ENCODE measurements around the gene EEF1G.
"Not testable (repeated sequence)": the region's sequence is repeated elsewhere in the genome, so short reads cannot be mapped to it uniquely, and the experiment has no call there.

EEF1G gene, protein sequence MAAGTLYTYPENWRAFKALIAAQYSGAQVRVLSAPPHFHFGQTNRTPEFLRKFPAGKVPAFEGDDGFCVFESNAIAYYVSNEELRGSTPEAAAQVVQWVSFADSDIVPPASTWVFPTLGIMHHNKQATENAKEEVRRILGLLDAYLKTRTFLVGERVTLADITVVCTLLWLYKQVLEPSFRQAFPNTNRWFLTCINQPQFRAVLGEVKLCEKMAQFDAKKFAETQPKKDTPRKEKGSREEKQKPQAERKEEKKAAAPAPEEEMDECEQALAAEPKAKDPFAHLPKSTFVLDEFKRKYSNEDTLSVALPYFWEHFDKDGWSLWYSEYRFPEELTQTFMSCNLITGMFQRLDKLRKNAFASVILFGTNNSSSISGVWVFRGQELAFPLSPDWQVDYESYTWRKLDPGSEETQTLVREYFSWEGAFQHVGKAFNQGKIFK

DNA sequence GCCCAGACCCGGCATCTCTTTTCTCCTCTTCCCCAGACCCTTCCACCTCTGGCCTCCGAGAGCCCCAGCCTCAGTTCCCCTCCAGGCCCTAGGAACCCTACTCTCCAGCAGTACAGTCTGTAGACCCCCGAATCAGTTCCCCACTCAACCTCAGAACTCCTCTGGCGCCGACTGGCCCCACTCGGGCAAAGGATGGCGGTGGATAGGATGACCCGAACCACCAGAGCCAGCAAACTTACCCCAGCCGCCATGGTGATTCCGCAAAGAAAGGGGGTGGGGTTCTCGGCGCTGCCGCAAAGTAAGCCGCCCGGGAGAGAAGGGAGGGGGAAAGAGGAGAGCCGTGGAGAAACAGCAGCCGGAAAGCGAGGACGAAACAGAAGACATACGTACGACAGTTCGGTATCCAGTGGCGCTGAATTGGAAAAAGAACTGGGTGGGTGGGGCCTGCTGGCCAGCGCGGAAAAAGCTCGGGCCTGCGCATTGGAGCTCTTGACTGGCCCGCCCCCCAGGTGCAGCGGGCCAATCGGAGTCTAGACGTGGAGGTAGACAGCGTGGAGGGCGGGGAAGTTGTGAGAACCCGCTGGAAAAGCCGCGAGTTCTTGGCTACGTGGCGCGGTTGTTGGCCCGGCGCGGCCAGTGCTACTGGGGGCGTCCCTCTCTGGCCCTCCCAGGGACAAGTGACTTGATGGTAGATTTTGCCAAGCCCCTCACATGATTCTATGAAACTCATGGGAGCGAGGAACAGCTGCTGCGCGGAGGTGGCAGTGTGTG lies at the start of gene EEF1G:
EEF1G (minus strand) TSS at position 300 of the 771 bp plus-strand sequence; CDS start at position 251, 49 bp downstream.
- peak; percentile 88 to 99 (median 98) for DNase-seq

DNA sequence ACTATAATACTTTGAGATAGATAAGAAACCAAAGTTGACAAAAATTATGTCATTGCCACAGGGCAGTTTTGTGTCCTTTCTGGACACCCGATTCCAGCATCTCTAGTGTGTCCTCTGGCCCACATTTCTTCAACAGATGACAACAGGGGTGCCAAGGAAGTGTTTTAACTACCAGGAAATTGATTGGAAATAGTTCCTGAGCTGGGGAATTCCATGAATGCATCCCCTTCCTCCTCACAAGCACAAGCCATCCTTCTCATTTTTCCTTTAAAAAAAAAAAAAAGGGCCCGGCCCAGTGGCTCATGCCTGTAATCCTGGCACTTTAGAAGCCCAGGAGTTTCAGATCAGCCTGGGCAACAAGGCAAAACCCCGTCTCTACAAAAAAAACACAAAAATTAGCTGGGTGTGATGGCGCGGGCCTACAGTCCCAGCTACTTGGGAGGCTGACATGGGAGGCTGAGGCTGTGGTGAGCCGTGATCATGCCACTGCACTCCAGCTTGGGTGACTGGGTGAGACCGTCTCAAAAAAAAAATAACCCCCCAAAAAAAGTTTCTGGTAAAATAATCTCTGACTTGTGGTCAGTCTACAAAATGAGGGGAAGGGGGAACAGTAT lies 48.9 kb upstream of the EEF1G start:
- no peak for DNase-seq

DNA sequence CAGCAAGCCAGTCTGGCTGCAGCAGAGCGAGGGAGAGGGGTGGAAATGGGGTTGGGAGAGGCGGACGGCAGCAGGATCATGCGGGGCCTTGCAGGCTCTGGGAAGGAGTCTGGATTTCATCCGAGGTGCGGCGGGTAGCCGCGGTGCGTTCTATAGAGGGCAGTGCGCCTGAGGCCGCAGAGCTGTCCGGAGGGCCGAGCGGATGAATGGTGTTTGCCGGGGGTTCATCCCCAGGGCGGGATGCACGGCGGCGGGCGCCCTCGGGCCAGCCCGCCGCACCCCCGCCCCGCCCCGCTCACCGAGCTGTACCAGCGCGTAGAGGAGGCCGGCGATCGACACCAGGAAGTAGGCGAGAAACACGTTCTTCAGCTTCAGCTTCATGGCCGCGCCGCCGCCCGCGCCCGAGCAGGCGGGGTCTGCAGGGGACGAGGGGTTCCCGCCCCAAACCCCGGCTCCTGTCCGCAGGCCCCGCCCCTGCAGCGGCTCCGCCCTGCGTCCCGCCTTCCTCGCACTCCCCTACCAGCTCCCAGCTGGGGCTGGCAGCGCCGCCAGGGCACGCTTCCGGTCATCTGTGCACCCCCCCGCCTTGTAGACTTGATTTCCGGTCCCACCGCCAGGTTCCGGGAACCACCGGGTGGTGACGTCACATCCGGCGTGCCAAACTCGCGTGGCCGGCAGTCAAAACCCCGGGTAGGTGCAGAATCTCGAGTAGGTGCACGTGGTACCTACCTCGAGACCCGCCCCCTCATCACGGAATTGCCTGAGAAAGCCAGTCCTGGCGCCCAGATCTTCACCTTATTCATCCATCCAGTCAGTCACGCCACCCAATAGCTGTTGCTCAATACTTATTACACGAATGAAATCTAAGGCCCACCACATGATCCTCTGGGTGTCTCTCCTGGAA lies 48.1 kb upstream of the EEF1G start, which contains the start of gene B3GAT3:
B3GAT3 (minus strand) TSS at position 420 of the 904 bp plus-strand sequence; CDS start at position 381, 39 bp downstream.
- peak; percentile 84 to 99 (median 96) for DNase-seq

DNA sequence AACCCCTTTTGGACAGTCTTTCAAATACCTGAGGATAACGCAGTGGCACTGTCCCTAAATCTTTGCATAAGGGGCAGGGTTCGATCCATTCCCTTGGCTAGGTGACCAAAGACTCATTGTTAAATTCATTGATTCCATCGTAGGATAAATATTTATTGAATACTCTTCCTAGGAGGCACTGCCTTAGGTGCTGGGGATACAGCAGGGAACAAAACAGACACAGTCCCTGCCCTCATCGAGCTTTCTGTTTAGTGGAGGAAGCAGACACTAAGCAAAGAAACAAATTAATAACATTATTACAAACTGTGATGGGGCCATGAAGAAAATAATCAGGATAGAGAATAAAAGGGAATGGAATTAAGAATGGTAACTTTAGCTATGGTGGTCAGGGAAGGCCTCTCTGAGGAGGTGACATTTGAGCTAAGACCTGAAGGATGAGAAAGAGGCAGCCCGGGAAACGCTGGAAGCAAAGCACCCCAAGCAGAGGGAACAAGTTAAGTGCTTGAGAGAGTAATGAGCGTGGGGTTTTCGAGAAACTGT lies 47.4 kb upstream of the EEF1G start:
- DNase-seq, result no peak

DNA sequence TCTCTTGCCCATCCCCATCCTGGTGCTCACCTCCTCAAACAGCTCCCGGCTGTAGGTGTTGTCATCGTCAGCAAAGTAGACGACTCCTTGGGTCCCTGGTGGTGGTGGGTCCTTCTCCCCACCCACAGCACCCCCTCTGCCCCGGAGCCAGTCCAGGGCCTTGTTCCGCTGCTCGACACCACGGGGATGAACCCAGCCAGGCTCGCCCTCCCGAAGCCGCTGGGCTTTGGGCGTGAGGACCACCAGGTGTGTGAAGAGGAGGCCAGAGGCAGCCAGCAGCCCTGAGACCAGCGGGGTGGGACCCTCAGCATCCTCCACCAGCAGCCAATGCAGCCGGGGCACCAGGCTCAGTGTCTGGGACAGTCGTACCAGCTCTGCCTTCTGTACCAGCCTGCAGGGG lies 43.3 kb upstream of the EEF1G start:
- DNase-seq, result not testable (repeated sequence)

DNA sequence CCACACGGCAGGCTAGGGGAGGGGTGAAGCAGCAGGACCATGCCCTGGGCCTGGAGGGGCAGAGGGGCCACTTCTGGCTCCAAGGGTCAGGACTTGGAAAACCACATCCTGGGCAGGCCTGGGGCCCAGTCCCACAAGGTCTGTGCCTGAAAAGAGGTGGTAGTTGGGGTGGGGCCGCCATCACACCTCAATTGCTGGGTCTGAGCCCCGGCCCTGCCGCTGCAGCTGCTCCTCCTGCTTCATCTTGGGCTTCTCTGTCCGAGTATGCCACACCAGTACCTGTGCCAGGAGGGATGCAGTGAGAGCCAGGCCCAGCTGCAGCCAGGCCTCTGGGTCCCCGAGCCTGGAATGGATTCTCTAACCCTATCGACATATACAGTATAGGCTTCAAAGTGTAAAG lies 41.8 kb upstream of the EEF1G start:
- peak in 1 of 14 donors; percentile 36 for DNase-seq

DNA sequence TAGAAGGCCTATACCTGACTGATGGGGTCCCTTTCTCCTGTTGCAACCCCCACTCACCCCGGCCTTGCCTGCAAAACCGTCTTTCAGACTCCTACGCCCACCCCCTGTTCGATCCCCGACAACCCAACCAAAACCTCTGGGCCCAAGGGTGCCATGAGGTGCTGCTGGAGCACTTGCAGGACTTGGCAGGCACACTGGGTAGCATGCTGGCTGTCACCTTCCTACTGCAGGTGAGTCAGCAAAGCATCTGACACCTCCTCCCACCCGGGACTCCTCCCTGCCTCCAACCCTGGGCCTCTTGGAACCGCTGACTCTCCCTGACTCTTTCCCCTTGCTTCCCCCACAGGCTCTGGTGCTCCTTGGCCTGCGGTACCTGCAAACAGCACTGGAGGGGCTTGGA lies 40.6 kb upstream of the EEF1G start:
- DNase-seq, result no peak

DNA sequence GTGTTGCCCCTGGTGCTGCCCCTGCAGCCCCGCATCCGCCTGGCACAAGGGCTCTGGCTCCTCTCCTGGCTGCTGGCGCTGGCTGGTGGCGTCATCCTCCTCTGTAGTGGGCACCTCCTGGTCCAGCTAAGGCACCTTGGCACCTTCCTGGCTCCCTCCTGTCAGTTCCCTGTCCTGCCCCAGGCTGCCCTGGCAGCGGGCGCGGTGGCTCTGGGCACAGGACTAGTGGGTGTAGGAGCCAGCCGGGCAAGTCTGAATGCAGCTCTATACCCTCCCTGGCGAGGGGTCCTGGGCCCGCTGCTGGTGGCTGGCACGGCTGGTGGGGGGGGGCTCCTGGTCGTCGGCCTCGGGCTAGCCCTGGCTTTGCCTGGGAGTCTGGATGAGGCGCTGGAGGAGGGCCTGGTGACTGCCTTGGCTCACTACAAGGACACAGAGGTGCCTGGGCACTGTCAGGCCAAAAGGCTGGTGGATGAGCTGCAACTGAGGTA lies 39.6 kb upstream of the EEF1G start:
- DNase-seq, result peak in 6 of 14 donors; percentile 40 to 78 (median 60)

DNA sequence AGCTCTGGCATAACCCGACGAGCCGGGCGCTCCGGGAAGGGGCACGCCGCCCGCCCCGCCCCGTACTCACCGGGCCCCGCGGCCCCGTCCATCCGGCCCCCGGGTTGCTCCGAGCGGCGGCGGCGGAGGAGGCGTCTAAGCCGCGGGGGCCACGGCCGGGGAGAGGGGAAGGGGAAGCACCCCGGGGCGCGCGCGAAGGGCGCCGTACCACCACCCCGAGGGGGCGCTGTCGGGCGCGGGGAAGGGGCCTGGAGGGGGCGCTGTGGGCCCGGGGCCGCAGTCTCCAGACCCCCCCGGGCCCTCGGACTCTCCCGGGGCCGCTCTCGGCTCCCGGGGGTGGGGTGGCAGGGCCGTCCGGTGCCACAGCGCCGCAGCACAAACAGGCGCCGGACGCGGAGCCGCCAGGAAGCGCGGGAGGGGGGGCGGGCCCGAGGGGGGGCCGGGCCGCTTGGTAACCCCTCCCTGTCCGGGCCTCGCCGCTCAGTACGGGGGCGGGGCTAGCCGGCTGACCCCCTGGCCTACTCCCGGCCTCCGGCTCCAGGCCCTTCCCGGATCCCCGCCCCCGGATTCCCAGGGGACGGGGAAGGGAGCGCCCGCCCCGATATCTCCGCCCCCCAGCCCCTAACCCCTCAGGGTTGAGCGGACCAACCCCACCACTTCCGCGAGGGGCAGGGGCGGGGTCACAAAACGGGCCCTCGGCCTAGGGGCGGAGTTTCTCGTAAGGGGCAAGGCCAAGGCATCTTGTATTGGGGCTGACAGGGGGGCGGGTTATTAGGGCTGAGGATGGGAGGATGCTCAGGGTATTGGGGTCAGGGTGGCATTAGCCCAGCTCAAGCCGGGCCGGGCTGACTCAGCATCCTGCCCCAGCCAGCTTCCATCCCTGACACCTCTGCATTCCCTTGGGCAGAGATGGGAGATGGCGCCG lies 38.9 kb upstream of the EEF1G start, which contains the start of the genes EML3 and ROM1:
EML3 (minus strand) TSS at position 410 of the 925 bp plus-strand sequence; CDS start at position 92, 318 bp downstream.
ROM1 (plus strand) TSS at position 892 of the 925 bp plus-strand sequence; CDS start at position 917, 25 bp downstream.
- peak in 13 of 14 donors; percentile 80 to 97 (median 88) for DNase-seq

DNA sequence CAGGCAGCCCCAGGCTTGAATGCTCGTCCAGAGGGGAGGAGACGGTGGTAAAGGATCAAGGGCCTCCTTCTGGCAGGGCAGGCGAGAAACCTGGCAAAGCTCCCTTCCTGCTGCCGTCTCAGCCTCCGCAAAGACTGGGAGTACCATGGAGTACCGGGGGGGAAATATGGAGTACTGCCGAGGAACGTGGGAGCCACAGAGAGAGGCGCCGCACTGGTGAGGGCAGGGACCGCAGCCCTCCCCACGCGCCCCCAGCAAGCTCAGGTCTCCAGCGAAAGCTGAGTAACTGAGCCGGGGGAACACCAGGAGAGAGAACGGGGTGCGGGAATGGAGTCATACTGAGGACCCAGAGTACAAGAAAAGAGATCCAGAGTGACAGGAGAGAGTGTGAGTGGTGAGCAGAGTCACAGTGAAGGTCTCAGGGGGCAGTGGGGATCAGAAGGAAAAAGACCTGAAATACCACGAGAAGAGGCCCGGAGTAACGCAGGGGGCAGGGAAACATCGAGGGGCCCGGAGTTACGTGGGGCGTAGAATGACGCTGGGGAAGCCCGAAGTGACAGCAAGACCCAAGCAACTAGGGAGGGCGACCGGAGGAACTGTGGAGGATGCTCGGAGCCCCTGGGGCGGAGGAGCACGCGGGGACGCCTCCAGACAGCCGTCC lies 38.1 kb upstream of the EEF1G start:
- peak in 6 of 14 donors; percentile 35 to 59 (median 52) for DNase-seq

DNA sequence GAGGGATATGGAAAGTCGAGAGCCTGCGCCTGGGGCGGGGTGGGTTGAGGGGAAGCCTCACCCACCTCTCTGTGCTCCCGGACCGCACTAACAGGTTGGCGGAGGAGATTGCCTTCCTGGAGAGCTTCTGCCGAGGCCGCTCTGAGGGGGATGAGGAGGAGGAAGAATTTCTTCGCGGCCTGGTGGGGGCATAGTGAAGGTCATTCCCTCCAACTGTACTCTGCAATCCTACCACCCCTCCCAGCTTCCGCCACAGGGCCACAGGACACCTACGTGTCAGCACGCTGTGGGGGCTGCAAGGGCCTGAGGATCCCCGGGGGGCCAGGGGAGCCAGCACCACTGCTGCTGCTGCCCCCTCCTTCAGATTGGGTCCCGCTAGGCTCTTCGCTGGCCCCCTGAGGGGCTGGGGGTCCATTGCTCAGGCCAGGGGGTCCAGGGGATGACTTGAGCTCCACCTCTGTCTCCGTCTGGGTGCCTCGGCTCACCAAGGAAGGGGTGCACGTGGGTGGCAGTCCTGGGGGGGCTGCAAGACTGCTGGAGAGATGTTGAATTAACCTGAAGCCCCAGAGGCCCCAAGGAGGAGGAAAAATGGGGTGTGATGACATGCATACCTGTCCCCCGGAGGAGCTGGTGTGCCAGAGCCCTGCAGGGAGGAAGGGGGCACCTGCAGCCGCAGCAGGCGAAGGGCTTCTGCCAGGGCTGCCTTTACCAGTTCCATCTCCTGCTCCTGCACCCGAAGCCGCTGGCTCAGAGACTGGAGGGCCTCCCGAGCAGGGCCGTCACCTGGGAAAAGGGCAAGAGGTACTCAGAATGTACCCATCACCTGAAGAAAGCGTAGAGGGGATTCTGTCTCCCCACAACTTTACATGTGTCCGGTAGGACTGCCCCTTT lies 37.4 kb upstream of the EEF1G start:
- peak in 1 of 14 donors; percentile 41 for DNase-seq

DNA sequence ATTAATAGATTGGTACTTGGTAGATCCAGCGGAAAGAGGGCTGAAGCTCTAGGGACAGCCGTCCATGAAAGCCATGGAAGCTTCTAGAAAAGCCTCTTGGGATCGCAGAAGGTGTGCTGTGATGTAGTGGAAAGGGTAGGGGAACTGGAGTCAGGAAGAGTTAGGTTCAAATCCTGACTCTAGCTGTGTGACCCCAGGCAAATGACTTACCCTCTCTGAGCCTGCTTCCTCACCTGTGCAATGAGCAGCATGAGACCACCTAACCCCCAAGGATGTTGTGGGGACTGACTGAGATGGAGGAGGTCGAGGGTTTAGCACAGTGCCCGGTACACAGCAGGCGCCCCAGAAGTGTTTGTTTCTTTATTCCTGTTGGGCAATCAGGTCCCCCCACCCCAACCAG lies 36.7 kb upstream of the EEF1G start:
- DNase-seq, result no peak

DNA sequence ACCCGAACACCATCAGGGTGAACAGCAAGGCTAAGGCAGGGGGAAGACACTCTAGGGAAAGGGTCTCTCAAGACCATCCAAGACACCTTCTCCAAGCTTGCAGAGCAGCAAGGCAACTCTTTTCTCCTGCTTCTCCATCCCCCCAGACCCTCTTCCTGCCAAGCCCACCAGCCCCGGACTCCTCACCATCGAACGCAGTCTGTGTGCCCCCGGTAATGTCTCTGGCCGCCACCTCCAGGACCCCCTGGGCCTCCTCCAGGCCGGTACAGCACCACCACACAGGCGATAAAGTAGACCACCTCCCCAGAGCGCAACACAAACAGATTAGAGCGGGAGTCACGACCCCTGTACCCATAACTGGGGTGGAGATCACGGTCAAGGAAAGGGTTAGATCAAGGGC lies 35.1 kb upstream of the EEF1G start:
- DNase-seq, result no peak

DNA sequence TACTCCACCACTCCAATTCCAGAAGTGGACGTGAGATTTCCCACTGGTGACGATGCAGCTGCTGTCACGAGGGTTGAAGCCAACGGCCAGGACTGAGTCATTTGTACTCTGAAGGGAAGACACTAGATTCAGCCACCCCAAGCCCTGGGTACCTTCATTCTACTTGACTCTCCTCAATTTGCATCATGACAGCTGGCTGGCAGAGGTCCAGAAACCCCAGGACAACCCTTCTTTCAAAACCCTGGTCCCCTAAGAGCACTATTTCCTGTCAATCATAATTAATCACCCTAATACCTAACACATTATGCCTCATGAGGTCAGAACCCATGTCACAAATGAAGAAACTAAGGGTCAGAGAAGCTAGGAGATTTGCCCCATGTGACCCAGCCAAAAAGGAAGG lies 34.0 kb upstream of the EEF1G start:
- DNase-seq, result no peak

DNA sequence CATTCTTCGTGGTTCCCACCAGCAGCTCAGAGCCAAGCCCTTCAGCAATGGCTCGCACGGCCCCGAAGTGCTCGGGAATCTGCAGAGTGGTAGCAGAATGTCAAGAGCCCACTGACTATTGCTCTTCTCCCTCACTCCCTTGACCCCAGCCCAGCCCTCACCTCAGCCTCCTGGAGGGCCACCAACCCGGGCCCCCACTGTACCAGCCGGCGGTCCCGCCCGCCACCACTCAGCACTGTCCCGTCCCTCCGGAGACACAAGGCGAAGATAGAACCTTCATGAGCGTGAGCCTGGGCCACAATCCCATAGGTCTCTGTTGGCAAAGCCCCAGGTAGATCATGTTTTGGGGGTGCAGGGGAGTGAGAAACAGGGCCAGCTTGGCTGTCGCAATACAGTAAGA lies 32.2 kb upstream of the EEF1G start:
- DNase-seq, result no peak

DNA sequence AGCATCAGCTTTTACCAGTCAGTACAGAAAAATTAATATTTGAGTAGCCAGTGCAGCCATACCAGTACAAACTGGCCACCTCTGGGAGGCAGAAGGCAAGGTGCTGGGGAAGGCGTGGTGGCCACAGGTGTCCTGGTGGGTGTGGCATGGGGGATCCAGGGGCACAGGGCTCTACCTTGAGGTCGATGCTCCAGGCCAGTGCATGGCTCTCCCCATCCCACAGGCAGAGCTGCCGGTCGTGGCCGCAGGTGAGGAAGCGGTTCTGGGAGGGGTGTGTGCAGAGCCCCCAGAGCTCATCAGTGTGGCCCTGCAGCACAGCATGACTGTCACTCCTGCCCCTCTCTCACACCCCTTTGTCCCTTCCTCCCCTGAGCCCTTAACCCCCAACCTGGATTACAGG lies 31.8 kb upstream of the EEF1G start:
- DNase-seq, result no peak

DNA sequence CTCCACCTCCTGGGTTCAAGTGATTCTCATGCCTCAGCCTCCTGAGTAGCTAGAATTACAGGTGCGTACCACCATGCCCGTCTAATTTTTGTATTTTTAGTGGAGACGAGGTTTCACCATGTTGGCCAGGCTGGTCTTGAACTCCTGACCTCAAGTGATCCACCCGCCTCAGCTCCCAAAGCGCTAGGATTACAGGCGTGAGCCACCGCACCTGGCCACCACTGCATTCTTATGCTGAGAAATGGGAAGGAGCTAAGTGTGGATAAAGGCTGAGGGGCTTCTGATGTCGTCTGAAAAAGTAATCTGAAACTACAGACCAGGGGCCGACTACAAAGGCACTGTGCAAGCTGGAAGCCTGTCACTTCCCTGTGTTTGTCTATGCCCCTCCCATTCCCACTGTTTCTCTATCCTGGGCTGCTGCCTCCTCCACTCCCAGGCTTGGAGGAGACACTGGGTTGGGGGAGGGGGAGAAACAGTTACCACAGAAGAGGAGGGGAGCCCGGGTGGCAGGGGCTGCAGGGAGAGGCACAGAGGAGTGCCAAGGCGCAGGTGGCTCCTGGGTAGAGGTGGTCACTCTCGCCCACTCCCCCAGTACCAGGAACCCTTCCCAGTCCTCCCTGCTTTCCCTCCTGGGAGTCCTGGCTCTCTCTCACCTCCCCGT lies 30.9 kb upstream of the EEF1G start:
- peak in 1 of 14 donors; percentile 21 for DNase-seq

All from C1 segment of cervical spinal cord (tissue), 14 donors.